T1000 (cell line): ENCODE results near the gene HSD11B1.

Source experiments
- DNase-seq: peaks from one replicate; lab custom pipeline; 2025; ENCODE audit warnings: mixed read lengths; lab: John Stamatoyannopoulos, UW

The HSD11B1 gene

DNA sequence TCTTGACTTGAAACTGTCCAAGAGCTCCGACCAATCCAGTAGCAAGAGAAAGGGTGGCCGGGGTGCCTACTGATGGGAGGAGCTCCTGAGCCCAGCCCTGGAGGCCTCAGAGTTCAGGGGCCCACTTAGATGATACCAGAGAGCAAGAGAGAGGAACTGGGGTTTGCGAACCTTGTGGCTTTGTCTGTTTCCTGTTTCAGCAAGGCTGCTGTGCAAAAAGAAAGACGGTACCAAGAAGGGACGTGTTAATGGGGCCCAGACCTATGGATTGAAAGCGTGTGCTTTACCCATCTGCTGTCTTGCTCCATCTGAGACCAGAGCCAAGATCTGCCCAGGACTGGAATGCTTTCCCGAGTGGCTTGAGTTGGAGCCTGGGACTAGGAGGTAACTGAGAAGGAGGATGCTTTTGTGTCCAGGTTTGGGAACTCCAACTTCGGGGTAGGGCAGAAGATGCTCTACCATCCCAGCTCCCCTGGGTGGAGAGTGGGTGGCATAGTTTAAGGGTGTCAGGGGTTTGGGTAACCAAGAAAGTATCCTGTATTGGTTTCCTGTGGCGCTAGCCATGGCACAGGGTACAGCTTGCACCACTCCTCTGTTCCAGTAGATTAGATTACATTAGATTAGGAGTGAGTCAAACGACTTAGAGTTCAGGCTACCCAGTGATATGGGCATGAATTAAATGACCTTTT, 51.4 kb downstream of the HSD11B1 start, which contains the start of gene TRAF3IP3:
TRAF3IP3 (plus strand) TSS at position 128 of the 689 bp plus-strand sequence. CDS start 3,987 bp downstream, outside the sequence.
- no peak for DNase-seq

DNA sequence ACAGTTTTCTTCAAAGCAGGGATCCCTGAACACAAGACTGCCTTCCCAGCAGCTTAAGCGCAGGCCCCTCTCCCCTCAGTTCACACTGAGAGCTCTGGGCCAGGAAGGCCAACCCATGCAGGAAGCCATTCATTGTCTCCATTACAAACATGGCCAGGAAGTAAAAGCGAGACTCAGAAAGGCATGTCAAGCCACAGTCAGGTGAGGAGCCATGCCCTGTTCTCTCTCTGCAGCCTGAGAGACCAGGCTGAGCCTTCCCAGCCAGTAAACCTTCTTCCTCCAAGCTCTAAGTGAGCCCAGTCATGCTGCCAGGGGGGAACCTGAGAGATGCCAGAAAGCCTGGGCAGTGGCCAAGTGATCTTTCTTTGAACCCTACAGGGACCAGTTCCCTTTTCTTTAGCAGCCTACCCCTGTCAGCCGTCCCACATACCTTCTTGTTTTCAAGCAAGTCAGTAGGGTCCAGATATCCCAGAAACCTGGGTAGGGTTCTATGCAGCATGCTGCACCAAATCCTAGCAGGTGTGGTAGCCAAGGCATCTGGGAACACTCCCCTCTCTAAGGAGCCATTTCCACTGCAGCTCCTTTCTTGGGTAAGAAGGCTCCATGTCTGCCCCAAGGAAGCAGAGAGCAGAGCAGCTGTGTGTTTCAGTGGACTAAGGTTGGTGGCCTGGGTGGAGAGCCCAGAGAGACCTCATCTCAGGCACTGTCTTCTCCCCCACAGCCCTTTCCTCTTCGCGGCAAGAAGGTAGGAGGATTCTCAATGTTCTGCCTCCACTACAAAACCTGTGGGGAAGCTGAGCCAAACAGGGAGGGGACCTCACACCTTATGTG, 52.2 kb downstream of the HSD11B1 start:
- DNase-seq, result no peak

DNA sequence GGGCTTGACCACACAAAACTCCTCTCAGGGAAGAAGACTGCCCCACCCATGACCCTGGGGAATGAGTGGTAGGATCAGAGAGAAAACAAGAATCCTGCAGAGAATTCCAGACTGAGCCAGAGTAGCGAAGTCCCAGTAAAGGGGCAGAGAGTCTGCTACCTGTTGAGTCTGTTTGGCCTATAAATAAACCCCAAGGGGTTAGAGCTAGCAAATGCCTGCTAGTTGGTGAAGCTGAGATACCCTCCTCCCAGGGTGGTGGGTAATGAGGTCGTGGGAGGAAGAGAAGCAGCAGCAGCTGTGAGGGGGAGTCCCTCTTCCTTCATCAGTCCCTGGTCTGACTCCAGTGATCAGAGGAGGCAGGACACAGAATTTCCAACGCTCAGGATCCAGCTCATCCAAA, 53.8 kb downstream of the HSD11B1 start:
- no peak for DNase-seq

DNA sequence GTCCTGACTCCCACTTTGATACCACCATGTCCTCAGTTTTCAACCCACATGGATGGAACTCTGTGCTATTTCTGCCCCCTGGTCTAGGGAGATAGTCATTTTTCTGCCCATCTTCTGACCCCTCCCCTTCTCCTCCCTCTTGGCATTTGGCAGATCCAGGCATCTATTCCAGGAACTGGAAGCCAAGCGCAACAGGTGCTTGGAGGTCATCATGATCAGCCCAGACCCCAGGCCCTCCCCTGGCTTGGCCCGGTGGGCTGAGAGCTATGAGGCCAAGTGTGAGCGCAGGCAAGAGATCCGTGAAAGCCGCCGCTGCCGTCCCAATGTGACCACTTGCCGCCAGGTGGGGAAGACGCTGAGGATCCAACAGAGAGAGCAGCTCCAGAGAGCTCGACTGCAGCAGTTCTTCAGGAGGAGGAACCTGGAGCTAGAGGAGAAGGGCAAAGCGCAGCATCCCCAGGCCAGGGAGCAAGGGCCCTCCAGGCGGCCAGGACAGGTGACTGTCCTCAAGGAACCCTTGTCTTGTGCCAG, 55.2 kb downstream of the HSD11B1 start:
- no peak for DNase-seq

DNA sequence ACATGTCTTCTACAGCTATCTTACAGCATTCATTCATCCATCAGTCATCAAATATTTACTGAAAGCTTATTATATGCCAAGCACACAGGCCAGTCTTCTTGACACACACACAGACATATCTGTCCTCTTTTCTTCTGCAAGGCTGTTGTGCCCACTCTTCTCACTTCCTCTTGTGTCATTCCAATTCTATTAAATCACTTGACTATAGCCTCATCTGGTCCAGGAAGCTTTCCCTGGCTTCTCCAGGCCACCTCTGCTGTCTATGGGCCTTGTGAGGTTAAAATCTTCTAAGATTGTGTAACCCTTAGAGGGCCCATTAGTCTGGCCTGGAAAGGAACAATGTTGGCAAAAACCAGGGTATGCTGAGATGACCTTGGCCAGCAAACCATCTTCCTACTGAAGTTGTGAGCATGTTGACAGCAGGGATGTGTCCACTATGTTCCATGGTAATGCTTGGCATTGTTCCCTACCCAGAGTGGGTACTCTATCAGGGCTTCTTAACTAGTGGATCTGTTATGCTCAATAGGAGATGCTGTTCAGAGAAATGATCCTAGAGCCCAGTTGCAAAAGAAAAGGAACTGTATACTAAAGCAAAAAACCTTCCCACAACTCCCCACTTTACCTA, 56.5 kb downstream of the HSD11B1 start:
- DNase-seq, result no peak

DNA sequence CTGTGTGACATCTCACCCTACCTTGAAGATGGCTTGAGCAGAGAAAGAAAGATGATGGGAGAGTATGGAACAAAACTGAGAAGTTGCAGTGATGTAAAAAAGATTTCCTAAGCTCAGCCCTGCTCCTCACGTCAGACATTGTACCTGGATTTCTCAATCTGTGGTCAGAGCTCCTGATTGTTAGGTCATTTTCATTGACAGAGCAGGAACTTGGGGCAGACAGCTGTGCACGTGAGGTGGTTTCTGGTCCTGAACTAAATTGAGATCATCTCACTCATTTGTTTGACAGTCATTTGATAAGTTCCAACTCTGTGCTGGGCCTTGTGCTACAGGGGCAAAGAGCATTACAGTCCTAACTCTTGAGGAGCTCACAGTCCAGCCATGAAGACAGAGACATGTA, 61.4 kb downstream of the HSD11B1 start:
- no peak for DNase-seq

DNA sequence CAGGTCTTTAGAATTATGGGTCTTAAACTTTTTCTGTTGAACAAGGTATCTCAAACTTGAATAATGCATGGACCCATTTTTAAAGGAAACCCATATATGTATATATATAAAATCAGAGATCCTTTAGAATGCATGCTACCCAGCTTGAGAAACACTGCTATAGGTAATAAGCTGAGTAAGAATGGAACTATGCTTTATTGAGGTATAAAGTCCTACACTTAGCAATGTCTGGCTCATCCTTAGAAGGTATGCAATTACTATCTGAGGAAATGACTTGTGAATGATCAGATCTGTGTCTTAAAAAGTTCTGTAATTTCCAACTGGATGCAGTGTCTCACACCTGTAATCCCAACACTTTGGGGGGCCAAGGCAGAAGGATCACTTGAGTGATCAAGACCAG, 62.5 kb downstream of the HSD11B1 start:
- DNase-seq, result no peak

DNA sequence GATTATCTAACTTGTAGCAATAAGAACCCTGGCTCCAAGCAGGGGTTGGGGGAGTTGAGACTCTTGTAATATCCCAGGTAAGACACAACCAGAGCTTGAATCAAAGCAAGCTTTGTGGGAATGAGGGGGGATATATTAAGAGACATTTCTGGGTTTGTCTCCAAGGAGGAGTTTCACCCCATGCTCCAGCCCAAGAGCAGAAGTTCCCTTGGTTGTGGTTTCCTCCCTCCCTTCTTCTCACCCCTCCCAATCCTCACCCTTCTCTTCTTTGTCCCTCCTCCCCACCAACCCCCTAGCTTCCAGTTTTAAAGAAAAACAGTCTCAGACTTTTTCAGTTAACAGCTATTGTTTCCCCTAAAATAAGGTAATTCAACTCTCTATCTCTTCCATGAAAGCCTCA, 63.1 kb downstream of the HSD11B1 start:
- no peak for DNase-seq

DNA sequence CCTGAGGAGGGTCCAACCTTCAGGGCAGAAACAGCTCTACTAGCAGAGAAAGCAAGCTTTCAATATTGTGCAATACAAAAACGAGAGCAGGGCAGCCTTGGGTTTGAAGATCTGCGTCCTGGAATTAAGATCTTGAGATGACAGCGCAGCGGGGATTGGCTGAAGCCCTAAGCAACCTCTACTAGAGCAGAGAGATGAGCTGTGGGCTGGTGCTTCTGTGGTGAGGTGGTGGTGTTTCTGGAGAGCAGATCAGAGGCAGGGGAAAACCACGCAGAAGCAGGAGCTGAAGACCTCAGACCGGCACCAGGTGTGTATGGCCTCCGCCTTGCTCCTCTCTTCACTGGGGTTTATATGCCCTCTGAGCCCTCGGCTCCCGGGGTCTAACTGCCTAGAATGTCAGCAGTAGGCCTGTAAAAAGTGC, 63.7 kb downstream of the HSD11B1 start:
- no peak for DNase-seq

DNA sequence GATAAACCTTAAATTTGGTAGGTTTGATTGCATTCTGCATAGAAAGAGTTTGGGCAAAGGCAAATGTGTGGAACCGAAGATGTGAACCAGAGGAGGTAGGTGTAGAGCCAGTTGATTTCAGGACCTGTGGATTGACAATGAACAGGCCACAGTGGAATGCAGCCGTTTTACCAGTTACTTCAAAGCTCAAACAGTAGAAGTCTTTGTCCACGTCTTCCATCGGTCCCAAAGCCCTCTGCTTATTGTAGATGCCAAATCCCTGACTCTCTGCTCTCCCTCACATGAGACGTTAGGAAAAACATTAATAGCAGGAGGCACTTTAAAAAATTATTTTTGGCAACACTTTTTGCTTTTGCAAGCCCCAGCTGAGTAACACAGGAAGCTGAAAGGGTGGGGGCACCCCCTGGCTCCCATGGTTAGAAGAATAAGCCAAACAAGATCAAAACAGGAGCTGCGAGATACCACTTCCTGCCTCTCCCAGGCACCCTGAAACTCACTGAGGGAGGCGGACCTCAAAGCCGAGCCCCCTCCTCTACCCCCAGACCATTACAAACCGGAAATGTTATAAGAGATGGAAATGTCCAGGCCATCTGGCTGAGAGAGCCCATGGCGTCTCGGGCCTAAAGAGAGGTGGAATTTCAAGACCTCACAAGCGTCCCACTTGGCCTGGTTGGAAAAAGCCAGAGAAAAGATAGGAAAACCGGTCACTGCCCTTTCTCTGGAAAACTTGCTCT, 64.7 kb downstream of the HSD11B1 start:
- peak; percentile 20 for DNase-seq

DNA sequence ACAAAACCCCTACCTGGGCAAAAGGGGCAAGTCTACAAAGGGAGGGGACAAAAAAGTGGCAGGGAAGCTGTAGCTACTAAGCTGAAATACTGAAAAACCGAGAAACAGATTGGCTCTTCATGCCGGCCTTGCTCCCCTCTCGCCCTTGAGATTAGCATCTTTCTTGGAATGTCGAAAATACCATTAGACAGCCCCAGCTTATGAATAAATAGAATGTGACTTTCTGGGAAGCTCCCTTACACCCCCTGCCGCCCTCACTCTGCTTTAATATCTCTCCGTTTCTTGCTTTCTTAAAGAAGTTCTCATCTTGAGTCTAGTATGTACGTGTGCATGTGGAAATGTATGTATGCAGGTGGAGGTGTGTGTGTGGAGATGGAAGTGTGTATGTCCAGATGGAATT, 65.3 kb downstream of the HSD11B1 start:
- no peak for DNase-seq

DNA sequence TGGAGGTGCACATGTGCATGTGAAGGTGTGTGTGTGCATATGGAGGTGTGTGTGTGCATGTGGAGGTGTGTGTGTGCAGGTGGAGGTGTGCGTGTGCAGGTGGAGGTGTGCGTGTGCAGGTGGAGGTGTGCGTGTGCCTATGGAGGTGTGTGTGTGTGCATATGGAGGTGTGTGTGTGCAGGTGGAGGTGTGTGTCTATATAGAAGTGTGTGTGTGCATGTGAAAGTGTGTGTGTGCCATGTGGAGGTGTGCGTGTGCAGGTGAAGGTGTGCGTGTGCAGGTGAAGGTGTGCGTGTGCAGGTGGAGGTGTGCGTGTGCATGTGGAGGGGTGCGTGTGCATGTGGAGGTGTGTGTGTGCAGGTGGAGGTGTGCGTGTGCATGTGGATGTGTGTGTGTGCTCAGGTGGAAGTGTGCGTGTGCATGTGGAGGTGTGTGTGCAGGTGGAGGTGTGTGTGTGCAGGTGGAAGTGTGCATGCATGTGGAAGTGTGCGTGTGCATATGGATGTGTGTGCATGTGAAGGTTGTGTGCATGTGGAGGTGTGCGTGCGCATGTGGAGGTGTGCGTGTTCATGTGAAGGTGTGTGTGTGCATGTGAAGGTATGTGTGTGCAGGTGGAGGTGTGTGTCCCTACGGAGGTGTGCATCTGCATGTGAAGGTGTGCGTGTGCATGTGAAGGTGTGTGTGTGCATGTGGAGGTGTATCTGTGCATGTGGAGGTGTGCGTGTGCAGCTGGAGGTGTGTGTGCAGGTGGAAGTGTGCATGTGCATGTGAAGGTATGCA, 66.2 kb downstream of the HSD11B1 start:
- no peak for DNase-seq

DNA sequence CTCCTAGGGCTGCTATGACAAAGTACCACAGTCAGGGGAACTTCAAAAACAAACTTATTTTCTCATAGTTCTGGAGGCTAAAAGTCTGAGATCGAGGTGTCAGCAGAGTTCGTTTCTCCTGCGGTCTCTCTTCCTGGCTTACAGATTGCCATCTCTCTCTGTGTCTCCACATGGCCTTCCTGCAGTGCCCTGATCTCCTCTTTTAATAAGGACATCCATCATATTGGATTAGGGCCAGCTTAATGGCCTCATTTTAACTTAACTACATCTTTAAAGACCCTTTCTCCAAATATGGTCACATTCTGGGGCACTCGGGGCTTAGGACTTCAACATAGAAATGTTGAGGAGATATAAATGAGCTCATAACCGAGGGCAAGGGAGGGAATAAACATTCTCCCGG, 67.5 kb downstream of the HSD11B1 start:
- no peak for DNase-seq

DNA sequence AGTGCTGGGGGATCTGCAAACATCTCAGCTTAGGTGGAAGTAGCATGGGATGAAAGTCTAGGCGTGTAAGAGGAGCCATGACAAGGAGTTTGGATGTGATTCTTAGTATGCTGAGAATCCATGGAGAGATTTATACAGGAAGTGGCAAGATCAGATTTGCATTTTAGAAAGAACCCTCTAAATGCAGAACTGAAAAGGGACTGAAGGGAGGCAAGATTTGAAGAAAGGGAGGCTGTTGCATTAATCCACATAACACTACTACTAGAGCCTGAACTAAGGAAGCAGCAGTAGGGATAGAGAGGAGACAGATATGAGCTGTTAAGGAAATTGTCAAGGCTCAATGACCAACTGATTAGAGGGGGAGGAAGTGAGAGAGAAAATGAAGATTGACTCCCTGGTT, 69.9 kb downstream of the HSD11B1 start:
- no peak for DNase-seq

DNA sequence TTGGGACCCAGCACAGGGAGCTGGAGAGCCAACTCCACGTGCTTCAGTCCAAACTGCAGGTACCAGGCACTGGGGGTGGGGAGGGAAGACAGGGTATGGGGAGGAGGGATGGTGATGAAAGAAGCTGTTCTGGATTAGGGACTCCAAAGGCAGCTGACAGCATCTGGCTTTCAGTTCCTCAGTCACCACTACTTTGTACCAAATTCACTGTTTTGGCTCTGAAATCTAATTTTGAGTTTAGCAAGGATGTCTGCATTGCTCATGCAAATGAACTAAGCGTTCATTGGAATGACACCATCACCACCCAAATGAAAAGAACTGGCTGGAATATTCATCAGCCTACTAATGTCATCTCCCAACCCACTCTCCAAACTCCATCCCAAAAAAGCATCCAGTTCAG, 71.0 kb downstream of the HSD11B1 start:
- DNase-seq, result no peak

DNA sequence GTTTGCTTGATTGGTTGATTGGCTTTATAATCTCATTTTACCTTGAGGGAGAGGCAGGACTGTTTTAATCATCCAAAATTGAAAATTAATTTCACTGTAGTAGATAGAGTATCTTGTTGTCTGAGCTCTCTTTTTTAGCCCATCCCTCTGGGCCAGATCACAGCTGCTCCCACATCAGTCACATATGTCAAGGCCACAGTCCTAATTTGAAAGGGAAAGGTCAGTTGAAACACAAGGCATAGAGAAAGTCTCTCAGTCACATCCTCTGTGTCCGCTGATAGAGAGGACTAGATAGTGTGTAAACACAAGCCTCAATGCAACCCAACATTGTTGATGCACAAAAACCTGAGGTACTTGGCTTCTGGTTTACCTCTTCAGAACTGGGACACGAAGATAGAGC, 72.9 kb downstream of the HSD11B1 start:
- no peak for DNase-seq

DNA sequence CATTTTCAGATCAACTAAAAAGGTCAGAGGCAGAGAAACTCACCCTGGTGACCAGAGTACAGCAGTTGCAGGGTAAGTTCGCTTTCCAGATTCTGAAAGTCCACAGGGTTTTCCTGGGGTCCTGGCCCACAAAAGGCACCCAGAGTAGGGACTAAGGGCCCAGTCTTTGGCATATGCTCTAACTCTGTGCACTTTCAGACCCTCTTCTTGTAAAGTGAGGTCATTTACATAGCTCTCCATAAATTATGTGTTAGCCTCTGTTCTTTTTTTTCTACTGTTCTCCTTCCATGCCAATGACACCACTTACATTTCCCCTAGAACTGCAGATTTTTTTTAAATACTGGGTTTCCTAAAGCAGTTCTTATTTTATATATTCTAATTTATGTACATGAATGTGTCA, 73.5 kb downstream of the HSD11B1 start:
- no peak for DNase-seq

DNA sequence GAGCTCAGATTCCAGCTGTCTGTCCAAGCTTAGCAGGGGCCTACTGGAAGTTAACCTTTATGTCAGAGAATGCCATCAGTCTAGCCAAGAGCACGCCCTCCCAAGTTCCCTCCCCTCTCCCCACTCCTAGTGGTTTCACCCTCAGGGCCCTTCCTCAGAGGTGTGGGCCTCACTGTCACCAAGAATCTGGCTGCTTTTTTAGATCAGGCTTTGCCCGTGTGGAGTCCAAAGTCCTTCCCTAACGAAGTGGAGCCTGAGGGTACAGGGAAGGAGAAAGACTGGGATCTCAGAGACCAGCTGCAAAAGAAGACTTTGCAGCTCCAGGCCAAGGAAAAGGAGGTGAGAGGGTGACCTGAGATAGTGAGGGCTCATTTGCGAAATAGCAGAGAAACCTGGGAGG, 75.6 kb downstream of the HSD11B1 start:
- DNase-seq, result no peak

DNA sequence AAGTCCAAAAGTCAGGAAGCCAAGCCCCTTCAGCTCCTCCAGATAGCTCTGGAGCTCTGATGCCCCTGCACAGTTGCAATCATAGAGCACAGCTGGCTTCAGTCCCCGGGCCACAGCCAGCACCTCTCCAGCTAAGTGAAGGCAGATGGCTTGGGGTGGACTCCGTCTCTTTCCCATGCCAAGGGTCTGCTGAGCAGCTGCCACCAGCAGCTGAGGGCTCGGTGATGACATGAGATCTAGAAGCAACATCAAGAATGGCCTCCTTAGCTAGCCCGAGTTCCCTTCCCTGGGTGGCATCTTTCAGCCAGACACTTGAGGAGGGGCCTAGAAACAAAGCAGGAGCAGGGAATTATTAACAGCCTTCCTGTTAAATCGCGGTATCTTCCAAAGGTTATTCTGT, 78.7 kb downstream of the HSD11B1 start:
- DNase-seq, result no peak
